Lower leg skin (tissue), 4 donors: ENCODE data around the gene DDX41. TPM values are rescaled to one million over a fixed set of nuclear protein-coding genes. Genes with fewer than 3 reads are reported as not detected.
A peak's percentile ranks its signal among the peaks of the same experiment; 100 is the strongest.

Source experiments
- DNase-seq, 2 donors: peaks; one replicate each; pipeline ENCODE4 v3.0.0-alpha.2; 2019; ENCODE audit warnings: low spot score in 2 of 2
- H3K4me3 ChIP-seq: fragments of 200-600 bp; sonication (generic); 2 replicates; pipeline ENCODE4 v1.5.1; 2017; ENCODE audit warnings: mild to moderate bottlenecking, low read depth; ENCODE audit not compliant: poor library complexity, severe bottlenecking
- POLR2A ChIP-seq, 2 donors: fragments of 450-650 bp; IDR thresholded peaks; one replicate each; pipeline ENCODE4 v1.6.1; 2016 to 2017; ENCODE audit warnings: antibody characterized with exemption in 2 of 2, mild to moderate bottlenecking in 1 of 2, moderate library complexity in 1 of 2
- WGBS, 2 donors: methylation state at CpG; one replicate each; pipeline ENCODE4 v1.1.5; 2018; 5-methylcytosine and 5-hydroxymethylcytosine counted together
- intact Hi-C: fragments of 100-400 bp; cut with DNase I; formaldehyde crosslinking; loops from one replicate; pipeline ENCODE4 v1.15.0; 2023; ENCODE audit warnings: low total_unique reads
- total RNA-seq, 4 donors: library from RNA; depleted of rRNA; stranded (reverse); fragments of >200 nt; gene quantifications; one replicate each; pipeline ENCODE4 v1.1.0, GENCODE V29; 2016
- TF ChIP-seq, protein P1 (sequence below), 3 donors: fragments of 450-650 bp; IDR thresholded peaks; one replicate each; pipeline ENCODE4 v1.5.1; 2016; ENCODE audit warnings: antibody characterized with exemption in 3 of 3, mild to moderate bottlenecking in 3 of 3, moderate library complexity in 2 of 3

The DDX41 gene
- total RNA-seq, 4 donors from 2014 or later: 70.7 to 108 (median 88.6) TPM

DNA sequence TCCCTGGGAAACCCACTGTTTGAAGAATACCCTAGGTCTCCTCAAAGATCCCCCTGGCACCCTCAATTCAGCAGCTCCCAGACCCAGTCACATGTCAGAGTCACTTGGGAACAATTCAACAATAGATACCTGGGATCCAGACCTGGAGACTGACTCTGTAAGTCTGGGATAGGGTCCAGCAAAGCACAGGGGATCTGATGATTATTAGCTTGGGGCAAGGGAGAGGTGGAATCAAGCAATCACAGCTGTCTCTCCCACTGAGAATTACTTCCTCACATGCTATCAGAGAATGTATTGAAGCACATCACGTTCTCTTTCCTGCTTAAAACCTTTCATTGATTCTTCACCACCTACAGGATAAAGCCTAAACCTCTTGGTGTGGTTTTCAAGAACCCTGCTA is 31.7 kb upstream of the DDX41 start:
- no peak for DNase-seq
- WGBS, 2 donors: 33 to 59% methylated on average over 1 of the region's 1 CpG
- intact Hi-C loops: no loop called here
- H3K4me3 ChIP-seq: no peak overlapping the region
- TF ChIP-seq POLR2A (IDR thresholded peaks at IDR 0.05): no peak
- TF ChIP-seq, protein P1, sequence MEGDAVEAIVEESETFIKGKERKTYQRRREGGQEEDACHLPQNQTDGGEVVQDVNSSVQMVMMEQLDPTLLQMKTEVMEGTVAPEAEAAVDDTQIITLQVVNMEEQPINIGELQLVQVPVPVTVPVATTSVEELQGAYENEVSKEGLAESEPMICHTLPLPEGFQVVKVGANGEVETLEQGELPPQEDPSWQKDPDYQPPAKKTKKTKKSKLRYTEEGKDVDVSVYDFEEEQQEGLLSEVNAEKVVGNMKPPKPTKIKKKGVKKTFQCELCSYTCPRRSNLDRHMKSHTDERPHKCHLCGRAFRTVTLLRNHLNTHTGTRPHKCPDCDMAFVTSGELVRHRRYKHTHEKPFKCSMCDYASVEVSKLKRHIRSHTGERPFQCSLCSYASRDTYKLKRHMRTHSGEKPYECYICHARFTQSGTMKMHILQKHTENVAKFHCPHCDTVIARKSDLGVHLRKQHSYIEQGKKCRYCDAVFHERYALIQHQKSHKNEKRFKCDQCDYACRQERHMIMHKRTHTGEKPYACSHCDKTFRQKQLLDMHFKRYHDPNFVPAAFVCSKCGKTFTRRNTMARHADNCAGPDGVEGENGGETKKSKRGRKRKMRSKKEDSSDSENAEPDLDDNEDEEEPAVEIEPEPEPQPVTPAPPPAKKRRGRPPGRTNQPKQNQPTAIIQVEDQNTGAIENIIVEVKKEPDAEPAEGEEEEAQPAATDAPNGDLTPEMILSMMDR (IDR thresholded peaks at IDR 0.05): no peak

DNA sequence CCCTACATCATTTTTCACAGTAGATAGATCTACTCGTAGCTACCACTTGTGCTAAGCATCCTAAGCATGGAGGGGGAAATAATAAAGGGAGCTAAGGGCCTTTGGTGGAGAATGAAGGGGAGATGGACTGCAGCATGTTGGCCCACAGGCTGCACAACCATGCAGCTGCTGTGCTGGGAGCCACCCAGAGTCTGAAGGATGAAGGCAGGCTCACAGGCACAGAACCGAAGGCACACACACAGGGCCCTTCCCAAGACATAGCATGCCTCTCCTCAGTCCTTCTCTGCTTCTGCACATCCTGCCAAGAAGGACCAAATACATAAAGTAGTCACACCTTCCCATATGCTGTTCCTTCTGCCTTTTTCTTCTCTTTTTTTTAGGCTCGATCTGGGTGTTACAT is 31.0 kb upstream of the DDX41 start:
- WGBS, 2 donors: 71 to 78% methylated on average over 3 of the region's 3 CpGs
- no peak overlapping the region for H3K4me3 ChIP-seq
- DNase-seq: no peak
- TF ChIP-seq POLR2A (IDR thresholded peaks at IDR 0.05): no peak
- TF ChIP-seq, protein P1 (IDR thresholded peaks at IDR 0.05): no peak
- intact Hi-C loops: no loop called here

DNA sequence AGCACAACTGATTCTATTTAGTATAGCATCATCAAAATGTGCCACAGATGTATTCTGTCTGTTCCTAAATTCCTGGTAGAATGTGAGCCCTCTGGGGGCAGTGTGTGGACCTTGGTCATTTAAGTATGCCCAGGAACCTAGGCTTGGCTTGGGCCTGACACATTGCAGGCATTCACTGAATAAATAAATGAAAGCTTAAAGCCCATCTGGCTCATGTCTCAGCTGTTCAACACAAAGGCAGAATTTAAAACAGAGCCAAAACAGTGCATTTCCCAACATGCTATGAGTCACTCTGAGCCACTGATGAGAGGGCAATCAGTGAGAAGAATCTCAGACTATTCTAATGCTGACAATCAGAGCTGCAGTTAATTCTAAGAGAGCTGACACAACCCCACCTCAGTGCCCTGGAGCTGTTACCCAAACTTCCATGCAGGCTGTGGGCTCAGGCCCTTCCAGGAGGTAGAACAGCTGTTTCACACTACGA is 29.5 kb upstream of the DDX41 start:
- no peak for TF ChIP-seq POLR2A (IDR thresholded peaks at IDR 0.05)
- TF ChIP-seq, protein P1 (IDR thresholded peaks at IDR 0.05): no peak
- intact Hi-C loops: no loop called here
- H3K4me3 ChIP-seq: no peak overlapping the region
- DNase-seq: peak; percentile 72 to 89
- WGBS, 2 donors: 13 to 44% methylated on average over 1 of the region's 1 CpG

DNA sequence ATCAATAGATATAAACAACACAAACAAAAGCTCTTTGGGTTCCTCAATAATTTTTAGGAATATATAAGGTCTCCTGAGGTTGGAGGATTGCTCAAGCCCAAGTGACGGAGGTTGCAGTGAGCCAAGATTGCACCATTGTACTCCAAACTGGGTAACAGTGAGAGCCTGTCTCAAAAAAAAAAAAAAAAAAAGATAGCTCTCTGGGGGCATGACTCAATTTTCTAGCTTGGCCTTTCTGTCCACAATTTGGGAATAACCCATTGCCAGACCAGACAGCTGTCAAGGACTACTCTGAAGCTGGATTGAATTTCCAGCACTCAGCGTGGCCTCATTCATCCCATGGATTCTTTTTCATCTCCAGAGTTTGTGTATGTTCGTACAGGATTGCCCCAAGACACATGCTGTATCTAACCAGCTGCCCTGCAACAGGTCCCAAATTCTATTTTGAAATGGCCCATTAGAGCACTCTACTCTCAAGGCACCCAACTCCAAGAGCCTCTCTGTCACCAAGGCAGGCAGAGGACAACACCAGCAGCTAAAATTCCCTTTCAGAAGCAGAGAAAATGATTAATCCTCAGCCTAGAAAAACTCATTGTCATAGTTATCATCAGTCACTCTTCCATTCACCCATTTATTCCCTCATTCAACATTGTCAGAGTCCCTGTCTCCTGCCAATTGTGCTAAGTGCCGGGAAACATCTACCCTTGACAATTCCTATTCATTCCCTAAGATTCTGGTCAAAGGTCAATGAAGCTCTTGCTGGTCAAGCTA is 28.9 kb upstream of the DDX41 start:
- peak; percentile 79 to 94 for DNase-seq
- WGBS, 2 donors: 43 to 45% methylated on average over 4 of the region's 4 CpGs
- intact Hi-C loops: no loop called here
- no peak for TF ChIP-seq POLR2A (IDR thresholded peaks at IDR 0.05)
- TF ChIP-seq, protein P1 (IDR thresholded peaks at IDR 0.05): no peak
- H3K4me3 ChIP-seq: no peak overlapping the region

DNA sequence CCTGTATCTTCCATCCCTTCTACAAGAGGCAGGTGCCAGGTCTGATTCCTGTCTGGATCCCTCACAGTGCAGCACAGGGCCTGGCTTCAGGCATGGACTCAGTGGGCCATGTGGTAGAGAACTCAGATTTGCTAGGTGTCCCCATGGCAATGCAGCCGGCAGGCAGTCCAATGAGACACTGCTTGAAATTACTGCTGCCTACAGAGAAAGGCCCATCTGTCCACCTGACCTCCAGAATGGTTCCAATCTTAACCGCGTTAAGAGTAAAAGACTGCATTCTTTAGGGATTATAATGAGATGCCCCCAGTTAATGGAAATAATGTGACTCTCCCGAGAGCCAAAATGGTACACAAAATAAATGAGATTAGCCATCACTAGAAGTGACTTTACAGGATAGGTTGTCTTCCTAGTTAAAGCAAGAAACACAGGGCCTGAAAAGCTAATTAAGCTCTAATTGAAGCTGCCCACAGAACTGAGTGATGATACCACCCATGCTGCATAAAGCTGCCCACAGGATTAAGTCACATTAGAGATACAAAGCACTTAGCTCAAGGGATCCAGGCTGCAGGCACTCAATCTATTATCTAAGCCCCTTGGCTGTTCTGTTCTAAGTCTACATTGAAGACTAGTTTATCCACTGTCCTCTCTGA is 26.2 kb upstream of the DDX41 start:
- WGBS, 2 donors: 89 to 96% methylated on average over 4 of the region's 4 CpGs
- no peak overlapping the region for H3K4me3 ChIP-seq
- no peak for DNase-seq
- intact Hi-C loops: no loop called here
- TF ChIP-seq POLR2A (IDR thresholded peaks at IDR 0.05): no peak
- TF ChIP-seq, protein P1 (IDR thresholded peaks at IDR 0.05): no peak
